Measurements from ENCODE around the gene AURKA. TPM values are rescaled to one million over a fixed set of nuclear protein-coding genes. Genes with fewer than 3 reads are reported as not detected.

The AURKA gene
- total RNA-seq, 1 donor from 2014 or later: 14.8 TPM

DNA sequence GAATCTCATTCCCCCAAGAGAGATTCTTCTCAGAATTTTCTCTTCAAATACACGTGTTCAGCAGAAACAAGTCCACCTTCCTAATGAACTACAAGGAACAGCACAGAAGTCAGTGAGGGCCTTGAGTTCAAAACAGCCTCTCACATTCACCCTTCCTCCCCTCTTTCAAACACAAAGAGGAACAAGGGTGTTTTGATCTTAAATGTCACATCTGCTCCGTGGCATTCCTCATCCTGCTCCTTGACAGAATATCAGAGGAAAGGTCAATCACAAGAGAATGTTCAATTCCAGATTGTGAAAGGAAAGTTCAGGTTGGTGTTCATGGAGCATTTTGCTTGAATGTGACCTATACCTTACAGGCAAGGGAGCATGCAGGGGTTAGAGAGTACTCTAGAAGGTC is 68.8 kb downstream of the AURKA start:
- no peak overlapping the region for H3K9ac ChIP-seq (ENCODE audit: low read length)
- no peak overlapping the region for H3K4me3 Mint-ChIP-seq (ENCODE audit: unreplicated experiment)
- H3K9me3 Mint-ChIP-seq (ENCODE audit: unreplicated experiment): peaks cover 4% of the 10 kb centered on the region
- H4K20me1 ChIP-seq (ENCODE audit: insufficient read depth, low read length): no peaks in the 10 kb centered on the region
- no peak overlapping the region for H3K4me3 ChIP-seq (ENCODE audit: insufficient read depth, low read depth, low read length)
- H3K9me3 ChIP-seq (ENCODE audit: insufficient read depth, low read depth, low read length): no peaks in the 10 kb centered on the region
- no peaks in the 10 kb centered on the region for H3K4me1 ChIP-seq (ENCODE audit: insufficient read depth, low read length)
- FAIRE-seq (no peak), DNase-seq (ENCODE audit: low read depth) (no peak)
- no peaks in the 10 kb centered on the region for H3K36me3 Mint-ChIP-seq (ENCODE audit: low read depth, unreplicated experiment)
- no peak overlapping the region for H3K4me2 ChIP-seq (ENCODE audit: low read length)
- H2AFZ ChIP-seq (ENCODE audit: low read depth, low read length): no peak overlapping the region
- TF ChIP-seq, protein P1, sequence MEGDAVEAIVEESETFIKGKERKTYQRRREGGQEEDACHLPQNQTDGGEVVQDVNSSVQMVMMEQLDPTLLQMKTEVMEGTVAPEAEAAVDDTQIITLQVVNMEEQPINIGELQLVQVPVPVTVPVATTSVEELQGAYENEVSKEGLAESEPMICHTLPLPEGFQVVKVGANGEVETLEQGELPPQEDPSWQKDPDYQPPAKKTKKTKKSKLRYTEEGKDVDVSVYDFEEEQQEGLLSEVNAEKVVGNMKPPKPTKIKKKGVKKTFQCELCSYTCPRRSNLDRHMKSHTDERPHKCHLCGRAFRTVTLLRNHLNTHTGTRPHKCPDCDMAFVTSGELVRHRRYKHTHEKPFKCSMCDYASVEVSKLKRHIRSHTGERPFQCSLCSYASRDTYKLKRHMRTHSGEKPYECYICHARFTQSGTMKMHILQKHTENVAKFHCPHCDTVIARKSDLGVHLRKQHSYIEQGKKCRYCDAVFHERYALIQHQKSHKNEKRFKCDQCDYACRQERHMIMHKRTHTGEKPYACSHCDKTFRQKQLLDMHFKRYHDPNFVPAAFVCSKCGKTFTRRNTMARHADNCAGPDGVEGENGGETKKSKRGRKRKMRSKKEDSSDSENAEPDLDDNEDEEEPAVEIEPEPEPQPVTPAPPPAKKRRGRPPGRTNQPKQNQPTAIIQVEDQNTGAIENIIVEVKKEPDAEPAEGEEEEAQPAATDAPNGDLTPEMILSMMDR (IDR thresholded peaks at IDR 0.05; ENCODE audit: insufficient read depth, low read depth, low read length): no peak
- no peak for TF ChIP-seq EZH2 (IDR thresholded peaks at IDR 0.05; ENCODE audit: insufficient read depth, low read length)
- H3K4me1 Mint-ChIP-seq (ENCODE audit: low read depth, unreplicated experiment): no peaks in the 10 kb centered on the region
- H3K27ac Mint-ChIP-seq (ENCODE audit: unreplicated experiment): no peak overlapping the region
- no peaks in the 10 kb centered on the region for H3K79me2 ChIP-seq (ENCODE audit: insufficient read depth, low read length)
- H3K36me3 ChIP-seq (ENCODE audit: insufficient read depth, low read length): no peaks in the 10 kb centered on the region
- H3K27me3 ChIP-seq (ENCODE audit: insufficient read depth, low read length): no peaks in the 10 kb centered on the region
- no peak overlapping the region for H3K27ac ChIP-seq (ENCODE audit: low read depth, low read length)
- H3K27me3 Mint-ChIP-seq (ENCODE audit: low read depth, unreplicated experiment): peaks cover 2% of the 10 kb centered on the region

DNA sequence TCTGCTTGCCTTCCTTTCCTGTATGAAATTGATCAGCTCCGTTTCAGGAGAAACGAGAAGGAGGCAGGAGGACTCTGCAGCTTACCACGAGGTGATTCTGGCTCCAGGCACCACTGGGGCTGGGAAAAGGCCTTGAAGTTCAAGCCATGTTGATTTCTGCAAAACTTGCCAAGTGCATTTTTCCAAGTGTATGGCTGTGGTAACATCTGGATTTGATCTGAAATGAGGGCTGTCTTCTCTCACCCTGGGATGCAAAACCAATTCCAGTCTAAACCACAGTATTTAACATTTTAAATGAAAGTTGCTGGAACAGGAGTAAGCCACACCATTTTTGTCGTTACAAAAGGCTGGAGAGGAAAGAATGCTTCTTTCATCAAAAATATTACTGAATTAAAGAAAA is 69.3 kb downstream of the AURKA start:
- H3K4me2 ChIP-seq (ENCODE audit: low read length): no peak overlapping the region
- no peaks in the 10 kb centered on the region for H4K20me1 ChIP-seq (ENCODE audit: insufficient read depth, low read length)
- Mint-ChIP-seq H3K4me1 (ENCODE audit: low read depth, unreplicated experiment) (no peaks in the 10 kb centered on the region), H3K4me3 (ENCODE audit: unreplicated experiment) (no peak overlapping the region), H3K36me3 (ENCODE audit: low read depth, unreplicated experiment) (no peaks in the 10 kb centered on the region), H3K27me3 (ENCODE audit: low read depth, unreplicated experiment) (peaks cover 2% of the 10 kb centered on the region), H3K9me3 (ENCODE audit: unreplicated experiment) (peaks cover 4% of the 10 kb centered on the region), H3K27ac (ENCODE audit: unreplicated experiment) (no peak overlapping the region)
- no peak for DNase-seq (ENCODE audit: low read depth)
- H3K9ac ChIP-seq (ENCODE audit: low read length): no peak overlapping the region
- H3K4me3 ChIP-seq (ENCODE audit: insufficient read depth, low read depth, low read length): no peak overlapping the region
- no peak overlapping the region for H2AFZ ChIP-seq (ENCODE audit: low read depth, low read length)
- H3K36me3 ChIP-seq (ENCODE audit: insufficient read depth, low read length): no peaks in the 10 kb centered on the region
- FAIRE-seq: no peak
- no peaks in the 10 kb centered on the region for H3K79me2 ChIP-seq (ENCODE audit: insufficient read depth, low read length)
- H3K27me3 ChIP-seq (ENCODE audit: insufficient read depth, low read length): no peaks in the 10 kb centered on the region
- TF ChIP-seq, protein P1 (IDR thresholded peaks at IDR 0.05; ENCODE audit: insufficient read depth, low read depth, low read length): no peak
- TF ChIP-seq EZH2 (IDR thresholded peaks at IDR 0.05; ENCODE audit: insufficient read depth, low read length): no peak
- H3K9me3 ChIP-seq (ENCODE audit: insufficient read depth, low read depth, low read length): no peaks in the 10 kb centered on the region
- H3K27ac ChIP-seq (ENCODE audit: low read depth, low read length): no peak overlapping the region
- H3K4me1 ChIP-seq (ENCODE audit: insufficient read depth, low read length): no peaks in the 10 kb centered on the region

Other genes starting within 250 kb of the AURKA start
- gene MC3R, start 143.5 kb downstream of the AURKA start, total RNA-seq: not detected in 2 replicates
- gene FAM210B, start 33.2 kb downstream of the AURKA start, total RNA-seq: 40.5 and 46.3 TPM in 2 replicates
- gene CSTF1, start 430 bp upstream of the AURKA start, total RNA-seq: 28.5 and 30.3 TPM in 2 replicates
- gene CASS4, start 20.0 kb upstream of the AURKA start, total RNA-seq: 2.3 and 2.5 TPM in 2 replicates
- 76.5 and 81.4 TPM in 2 replicates for gene RTF2, start 76.4 kb upstream of the AURKA start, total RNA-seq
- gene FAM209A, start 132.5 kb upstream of the AURKA start, total RNA-seq: 0.32 TPM in 1 of 2 replicates, not detected in the other
- gene FAM209B, start 141.0 kb upstream of the AURKA start, total RNA-seq: 0.60 TPM in 1 of 2 replicates, not detected in the other
- 0.94 and 2.2 TPM in 2 replicates for gene TFAP2C, start 237.1 kb upstream of the AURKA start, total RNA-seq